Measurements from ENCODE around the gene FUOM. TPM values are rescaled to one million over a fixed set of nuclear protein-coding genes. Genes with fewer than 3 reads are reported as not detected.

Gene FUOM
- total and polyA plus RNA-seq, 10 of the 15 experiments (the other 5 are each of a cell fraction or from before 2014, with no cell fraction given): 1.8 to 41.7 (median 25.6) TPM

- TF ChIP-seq, protein P1, sequence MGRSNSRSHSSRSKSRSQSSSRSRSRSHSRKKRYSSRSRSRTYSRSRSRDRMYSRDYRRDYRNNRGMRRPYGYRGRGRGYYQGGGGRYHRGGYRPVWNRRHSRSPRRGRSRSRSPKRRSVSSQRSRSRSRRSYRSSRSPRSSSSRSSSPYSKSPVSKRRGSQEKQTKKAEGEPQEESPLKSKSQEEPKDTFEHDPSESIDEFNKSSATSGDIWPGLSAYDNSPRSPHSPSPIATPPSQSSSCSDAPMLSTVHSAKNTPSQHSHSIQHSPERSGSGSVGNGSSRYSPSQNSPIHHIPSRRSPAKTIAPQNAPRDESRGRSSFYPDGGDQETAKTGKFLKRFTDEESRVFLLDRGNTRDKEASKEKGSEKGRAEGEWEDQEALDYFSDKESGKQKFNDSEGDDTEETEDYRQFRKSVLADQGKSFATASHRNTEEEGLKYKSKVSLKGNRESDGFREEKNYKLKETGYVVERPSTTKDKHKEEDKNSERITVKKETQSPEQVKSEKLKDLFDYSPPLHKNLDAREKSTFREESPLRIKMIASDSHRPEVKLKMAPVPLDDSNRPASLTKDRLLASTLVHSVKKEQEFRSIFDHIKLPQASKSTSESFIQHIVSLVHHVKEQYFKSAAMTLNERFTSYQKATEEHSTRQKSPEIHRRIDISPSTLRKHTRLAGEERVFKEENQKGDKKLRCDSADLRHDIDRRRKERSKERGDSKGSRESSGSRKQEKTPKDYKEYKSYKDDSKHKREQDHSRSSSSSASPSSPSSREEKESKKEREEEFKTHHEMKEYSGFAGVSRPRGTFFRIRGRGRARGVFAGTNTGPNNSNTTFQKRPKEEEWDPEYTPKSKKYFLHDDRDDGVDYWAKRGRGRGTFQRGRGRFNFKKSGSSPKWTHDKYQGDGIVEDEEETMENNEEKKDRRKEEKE (IDR thresholded peaks at IDR 0.05): no peak
- TF ChIP-seq, protein P2, sequence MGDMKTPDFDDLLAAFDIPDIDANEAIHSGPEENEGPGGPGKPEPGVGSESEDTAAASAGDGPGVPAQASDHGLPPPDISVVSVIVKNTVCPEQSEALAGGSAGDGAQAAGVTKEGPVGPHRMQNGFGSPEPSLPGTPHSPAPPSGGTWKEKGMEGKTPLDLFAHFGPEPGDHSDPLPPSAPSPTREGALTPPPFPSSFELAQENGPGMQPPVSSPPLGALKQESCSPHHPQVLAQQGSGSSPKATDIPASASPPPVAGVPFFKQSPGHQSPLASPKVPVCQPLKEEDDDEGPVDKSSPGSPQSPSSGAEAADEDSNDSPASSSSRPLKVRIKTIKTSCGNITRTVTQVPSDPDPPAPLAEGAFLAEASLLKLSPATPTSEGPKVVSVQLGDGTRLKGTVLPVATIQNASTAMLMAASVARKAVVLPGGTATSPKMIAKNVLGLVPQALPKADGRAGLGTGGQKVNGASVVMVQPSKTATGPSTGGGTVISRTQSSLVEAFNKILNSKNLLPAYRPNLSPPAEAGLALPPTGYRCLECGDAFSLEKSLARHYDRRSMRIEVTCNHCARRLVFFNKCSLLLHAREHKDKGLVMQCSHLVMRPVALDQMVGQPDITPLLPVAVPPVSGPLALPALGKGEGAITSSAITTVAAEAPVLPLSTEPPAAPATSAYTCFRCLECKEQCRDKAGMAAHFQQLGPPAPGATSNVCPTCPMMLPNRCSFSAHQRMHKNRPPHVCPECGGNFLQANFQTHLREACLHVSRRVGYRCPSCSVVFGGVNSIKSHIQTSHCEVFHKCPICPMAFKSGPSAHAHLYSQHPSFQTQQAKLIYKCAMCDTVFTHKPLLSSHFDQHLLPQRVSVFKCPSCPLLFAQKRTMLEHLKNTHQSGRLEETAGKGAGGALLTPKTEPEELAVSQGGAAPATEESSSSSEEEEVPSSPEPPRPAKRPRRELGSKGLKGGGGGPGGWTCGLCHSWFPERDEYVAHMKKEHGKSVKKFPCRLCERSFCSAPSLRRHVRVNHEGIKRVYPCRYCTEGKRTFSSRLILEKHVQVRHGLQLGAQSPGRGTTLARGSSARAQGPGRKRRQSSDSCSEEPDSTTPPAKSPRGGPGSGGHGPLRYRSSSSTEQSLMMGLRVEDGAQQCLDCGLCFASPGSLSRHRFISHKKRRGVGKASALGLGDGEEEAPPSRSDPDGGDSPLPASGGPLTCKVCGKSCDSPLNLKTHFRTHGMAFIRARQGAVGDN (IDR thresholded peaks at IDR 0.05): no peak; the same call in 1 of the 2 replicates
These were observed 31.4 kb upstream of the FUOM start (continued) for GRCh38 chr10:133388973-133389818.
